Stimulated activated CD4-positive, alpha-beta T cell treated with anti-CD3 and anti-CD28 coated beads, Interleukin-15, amount 100 ng/mL, for 1 hour (primary cell): Measurements from ENCODE around the gene SLC4A11.
"Not testable (repeated sequence)": the region's sequence is repeated elsewhere in the genome, so short reads cannot be mapped to it uniquely, and the experiment has no call there.

Experiments
- DNase-seq, 2 donors: peaks; one replicate each; pipeline ENCODE4 v3.0.0-alpha.2; 2020; ENCODE audit warnings: low read depth in 1 of 2, low spot score in 1 of 2

SLC4A11 gene

DNA sequence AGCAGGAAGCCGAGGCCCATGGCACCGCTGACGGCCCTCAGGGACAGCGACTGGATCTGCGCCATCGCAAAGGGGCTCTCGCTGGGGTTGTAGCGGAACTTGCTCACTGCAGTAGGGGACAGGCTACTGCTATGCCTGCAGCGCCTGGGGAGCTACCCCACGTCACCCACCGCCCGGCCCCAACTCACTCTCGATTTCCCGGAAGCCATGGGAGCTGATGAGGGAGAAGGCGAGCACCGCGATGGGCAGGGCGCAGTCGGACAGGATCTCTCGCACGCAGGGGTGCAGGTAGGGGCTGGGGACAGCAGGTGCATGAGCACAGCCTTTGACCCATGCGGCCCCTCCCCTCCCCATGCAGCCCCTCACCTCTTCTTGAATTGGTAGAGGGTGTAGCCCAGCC is 9.8 kb downstream of the SLC4A11 start:
- no peak for DNase-seq

DNA sequence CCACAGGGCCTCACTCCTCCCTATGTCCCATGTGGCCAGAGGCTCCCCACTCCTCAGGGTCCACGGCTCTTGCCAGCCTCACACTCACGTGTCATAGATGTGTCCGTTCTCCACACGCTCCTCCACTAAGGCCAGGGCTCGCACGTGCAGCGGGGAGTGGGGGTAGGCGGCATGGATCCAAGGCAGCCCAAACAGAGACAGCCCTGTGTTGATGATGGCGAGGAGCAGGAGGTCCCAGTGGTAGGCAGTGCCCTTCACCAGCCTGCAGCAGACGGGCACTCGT is 10.3 kb downstream of the SLC4A11 start:
- no peak for DNase-seq

DNA sequence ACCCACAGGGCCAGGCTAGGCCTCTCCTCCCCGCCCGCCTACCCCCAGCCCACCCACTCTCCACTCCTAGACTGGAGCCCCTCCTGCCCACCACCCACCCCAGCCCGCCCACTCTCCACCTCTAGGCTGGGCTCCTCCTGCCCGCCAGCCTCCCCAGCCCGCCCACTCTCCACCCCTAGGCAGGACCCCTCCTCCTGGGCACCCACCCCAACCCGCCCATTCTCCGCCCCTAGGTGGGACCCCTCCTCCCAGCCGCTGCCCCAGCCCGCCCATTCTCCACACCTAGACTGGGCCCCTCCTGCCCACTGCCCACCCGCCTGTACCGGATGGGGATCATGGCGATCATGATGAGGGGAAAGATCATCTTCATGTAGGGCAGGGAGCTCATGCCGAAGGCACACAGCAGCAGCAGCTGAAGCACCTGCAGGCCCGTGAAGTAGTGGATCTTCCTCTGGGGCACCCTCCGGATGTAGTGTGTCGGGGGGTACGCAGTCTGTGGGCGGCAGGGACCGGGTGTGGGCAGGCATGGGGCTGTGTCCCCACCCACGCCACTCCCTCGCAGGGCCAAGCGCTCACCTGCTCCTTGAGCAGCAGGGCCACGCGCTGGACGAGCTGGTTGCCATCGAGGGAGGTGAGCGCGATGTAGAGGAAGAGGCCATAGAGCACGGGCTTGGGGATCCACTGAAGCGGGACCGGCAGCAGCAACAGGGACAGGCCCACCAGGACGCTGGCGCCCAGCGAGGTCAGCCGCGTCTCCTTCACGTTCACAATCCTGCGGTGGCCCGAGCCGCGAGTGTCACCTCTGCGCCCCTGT is 10.8 kb downstream of the SLC4A11 start:
- no peak for DNase-seq

DNA sequence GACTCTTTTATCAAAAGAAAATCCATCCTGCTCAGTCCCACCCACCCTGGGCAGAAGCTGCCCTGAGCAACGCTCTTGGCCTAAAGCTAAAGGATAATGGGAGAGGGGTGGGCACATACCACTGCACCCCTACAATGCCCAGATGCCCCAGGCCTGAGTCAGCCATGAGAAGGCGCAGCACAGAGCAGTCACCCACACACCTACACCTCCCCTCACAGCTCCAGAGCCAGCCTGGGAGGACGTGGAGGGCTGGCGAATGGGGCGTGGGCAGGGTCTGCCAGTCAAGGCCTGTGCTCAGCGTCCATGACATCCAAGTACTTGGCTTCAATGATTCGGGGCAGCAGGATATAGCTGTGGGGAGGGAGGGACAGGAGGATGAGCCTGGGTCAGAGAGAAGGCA is 11.5 kb downstream of the SLC4A11 start:
- DNase-seq: no peak

DNA sequence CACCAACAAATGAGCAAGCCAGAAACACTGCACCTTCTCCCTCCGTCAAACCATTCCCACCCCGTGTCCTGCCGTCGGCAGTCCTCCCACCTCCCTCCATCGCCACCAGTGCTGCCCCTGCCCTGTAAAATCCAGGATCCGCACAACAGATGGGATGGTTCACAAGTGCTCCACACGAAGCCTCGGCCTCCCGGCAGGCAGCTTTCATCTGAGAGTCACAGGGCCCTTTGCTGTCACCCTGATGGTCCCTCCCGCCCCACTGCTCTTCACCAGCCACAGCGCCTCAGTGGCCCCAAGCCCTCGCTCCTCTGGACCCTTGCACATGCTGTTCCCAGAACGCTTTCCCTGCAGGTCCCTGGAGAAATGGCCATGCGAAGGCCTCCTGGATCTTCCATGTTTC is 12.1 kb downstream of the SLC4A11 start:
- no peak for DNase-seq

DNA sequence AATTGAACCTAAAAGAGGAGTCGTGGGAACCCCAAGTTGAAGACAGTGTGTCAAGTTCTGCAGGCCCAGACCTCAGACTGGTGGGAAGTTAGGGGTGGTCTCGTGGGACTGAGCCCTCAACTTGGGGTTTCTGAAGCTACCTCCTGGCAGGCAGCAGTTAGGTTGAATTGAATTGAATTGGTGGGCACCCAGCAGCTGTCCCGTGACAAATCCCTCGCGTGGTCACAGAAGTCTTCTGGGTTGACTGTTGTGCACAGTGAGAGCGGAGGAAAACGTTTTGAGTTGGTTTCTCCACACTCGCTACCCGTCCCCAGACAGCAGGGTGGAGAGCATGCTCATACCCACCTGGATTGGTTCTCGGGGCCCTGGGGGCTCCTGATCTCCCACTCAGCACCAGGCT is 12.9 kb downstream of the SLC4A11 start:
- DNase-seq: no peak

DNA sequence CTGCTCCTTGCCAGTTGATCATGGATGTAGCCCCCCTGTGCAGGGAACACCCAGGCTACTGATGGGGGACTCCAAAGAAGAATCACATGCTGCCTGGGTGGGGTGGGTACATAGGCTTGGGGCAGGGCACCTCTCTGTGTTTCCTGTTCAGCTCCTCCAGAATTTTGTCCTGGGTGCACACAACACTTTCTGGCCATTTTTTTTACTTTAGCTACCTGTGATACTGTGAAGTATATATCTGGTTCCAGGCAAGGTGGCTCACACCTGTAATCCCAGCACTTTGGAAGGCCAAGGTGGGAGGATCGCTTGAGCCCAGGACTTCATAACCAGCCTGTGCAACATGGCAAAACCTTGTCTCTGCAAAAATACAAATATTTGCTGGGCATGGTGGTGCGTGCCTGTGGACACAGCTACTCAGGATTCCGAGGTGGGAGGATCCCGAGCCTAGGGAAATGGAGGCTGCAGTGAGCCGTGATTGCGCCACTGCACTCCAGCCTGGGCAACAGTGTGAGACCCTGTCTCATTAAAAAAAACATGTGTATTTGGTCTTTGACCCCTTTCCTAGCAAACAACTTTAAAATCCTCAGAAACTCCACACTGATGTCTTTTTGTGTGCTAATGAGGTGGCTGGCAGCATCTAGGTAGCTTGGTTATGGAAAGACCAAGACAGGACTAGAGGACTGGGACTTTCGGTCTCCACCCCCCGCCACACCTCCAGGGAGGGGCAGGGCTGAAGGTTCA is 14.1 kb downstream of the SLC4A11 start:
- no peak for DNase-seq

DNA sequence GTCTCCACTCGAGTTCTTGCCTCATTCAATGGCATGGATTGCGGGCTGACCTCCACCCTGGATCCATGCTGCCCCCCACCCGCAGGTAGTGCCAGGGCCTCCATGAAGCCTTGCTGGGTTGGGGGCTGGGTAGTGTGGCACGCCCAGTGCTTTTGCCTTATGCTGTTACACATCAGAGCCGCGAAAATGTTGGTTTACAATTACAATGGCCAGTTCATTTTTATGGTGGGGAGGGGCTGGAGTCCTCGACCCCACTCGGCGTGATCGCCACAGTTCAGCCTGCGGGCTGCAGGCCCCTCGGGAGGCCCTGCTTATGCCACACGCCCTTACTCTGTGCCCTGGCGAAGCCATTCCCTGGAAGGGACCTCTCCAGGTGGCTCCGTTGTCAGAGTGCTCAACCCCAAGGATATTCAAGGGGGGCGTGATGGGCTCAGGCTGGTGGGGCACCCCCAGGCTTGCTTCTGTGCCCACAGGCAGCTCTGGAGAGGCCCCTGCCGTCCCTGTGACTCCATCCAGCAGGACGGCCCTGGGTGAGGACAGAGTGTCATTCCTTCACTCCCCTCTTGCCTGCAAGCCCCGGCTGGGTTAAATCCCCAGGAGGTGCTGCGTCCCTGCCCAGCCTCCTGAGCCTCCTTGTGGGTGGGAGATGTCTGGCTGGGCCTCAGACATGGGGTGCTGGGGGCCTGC is 14.9 kb downstream of the SLC4A11 start:
- DNase-seq: no peak

DNA sequence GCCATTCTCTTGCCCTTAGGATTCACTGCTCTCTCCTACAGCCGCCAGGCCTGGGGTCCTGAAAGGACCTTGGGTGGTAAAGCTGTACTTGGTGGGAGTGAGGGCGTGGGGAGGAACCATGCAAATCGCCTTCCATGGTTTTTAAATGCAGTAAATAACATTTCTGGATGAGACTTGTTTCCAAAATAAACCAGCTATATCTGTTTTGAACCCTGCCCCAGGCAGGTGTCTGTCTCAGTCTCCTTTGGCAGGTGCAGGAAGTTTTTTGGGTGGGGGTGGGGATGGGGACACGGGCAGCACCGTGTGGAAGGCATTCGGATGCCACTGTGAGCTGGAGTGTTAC is 15.4 kb downstream of the SLC4A11 start:
- no peak for DNase-seq

DNA sequence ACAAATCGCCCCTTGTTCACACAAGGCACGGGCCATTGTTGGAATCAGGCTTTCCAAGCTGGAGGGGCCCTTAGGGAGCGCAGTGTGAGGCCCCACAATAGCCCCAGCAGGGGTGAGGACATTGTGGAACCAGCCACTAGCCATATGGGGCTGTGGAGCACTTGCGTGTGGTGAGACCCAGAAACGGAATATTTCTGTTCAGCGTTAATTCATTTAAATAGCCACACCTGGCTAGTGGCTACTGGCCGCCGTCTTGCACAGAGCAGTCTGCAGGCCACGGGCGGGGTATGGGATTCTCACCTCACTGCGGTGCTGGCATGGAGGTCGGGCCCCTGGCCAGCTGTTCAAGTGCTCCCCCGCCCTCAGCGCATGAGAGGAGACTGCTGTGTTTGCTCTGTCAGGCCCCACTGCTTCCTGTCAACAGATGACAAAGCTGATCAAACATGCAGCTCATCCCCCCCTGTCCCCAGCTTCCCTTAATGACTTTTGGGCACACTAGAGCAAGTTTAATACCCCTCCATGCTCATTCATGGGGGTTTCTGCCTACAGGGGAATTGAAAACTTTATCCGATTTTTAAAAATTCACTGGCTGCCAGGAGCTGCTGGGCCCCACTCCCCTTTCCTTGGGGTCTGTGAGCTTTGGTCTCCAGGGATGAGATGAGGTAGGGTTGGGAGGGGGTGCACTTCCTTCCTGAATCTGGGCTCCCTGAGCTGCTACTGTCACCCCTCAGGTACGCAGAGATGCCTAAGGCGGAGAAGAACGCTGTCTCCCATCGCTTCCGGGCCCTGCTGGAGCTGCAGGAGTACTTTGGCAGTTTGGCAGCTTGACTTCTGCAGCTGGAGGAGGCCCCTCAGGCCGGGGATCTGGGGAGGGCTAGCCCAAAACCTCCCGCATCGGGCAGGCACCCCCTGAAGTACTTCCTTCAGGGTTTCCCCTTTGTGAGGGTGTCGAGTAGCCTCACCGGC is 16.1 kb downstream of the SLC4A11 start:
- no peak for DNase-seq

DNA sequence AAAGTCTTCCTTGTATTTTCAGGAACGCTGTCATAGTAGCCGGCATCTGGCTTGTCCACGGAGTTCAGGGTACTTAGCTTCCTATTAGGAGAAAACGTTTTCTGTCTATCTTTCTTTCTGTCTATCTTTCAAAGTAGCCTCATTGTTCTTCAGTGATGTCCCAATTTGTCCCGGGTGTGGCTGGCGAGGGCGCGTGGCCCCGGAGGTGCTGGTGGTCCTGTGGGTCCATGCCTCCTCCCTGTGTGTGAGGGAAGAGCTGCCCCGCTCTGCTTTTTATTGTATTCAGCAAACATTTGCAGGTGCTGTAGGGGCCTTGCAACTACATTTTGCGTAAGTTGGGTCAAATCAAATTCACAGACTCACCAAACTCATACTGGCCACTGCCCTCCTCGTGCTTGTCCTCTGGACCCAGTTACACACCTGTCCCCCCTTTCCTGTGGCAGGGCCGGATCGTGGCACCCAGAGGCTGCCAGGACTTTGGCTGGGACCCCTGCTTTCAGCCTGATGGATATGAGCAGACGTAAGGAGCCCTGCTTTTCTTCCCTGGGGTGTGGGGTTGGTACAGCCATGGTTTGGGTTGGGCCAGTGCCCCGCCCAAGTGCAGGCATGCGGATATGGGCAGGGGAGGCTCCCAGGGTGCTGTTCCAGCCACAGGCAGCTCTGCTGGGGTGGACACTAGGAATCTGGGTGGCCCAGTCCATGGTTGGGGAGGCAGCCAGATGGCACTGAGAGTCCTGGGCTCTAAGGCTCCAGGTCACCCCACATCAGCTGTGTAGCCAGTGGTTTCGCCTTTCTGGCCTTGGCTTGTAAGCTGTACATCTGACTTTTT is 17.4 kb downstream of the SLC4A11 start:
- DNase-seq: no peak

DNA sequence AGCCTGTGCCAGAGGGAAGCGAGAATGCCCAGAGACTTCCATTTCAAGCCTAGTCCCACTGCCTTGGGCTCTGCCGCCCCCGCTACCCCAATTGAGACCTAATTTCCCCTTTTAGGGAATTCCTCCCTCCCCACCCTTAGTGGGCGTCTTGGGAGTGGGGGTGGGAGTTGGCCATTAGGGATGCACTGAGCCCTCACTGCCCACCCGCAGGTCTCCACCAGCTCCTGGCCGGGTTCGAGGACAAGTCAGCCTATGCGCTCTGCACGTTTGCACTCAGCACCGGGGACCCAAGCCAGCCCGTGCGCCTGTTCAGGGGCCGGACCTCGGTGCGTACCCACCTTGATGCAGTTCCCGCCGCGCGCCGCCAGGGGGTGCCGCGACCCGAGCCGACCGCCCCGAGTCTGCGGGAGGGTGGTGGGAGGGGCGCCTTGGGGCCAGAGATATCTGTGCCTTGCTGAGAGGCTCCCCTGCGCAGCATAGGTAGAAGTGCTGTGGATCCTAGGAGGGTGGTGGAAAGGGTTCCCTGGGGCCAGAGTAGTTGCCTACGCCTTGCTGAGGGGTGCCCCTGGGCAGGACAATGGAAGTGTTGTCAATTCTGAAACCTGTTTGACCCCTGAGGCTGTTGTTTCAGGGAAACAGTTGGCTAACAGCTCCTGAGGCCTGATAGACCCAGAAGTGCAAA is 20.5 kb downstream of the SLC4A11 start:
- DNase-seq: peak; percentile 54 to 69

DNA sequence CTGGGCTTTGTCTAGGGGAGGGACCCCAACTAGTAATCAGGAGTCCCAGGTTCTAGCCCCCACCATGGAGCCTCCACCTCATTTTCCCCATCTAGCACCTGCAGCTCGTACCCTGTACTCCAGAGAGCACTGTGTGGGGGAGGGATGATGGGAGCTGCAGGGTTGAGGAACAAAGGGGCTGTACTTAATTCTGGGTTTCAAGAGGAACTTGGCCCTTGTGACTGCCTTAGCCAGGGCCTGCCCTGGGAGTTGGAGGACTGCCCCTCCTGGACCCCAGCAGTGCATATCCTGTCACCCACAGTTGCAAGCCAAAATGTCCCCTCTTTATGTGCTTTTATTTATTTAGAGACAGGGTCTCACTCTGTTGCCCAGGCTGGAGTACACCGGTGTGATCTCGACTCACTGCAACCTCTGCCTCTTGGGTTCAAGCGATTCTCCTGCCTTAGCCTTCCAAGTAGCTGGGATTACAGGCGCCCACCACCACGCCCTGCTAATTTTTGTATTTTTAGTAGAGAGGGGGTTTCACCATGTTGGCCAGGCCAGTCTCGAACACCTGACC is 23.6 kb downstream of the SLC4A11 start:
- not testable (repeated sequence) for DNase-seq

DNA sequence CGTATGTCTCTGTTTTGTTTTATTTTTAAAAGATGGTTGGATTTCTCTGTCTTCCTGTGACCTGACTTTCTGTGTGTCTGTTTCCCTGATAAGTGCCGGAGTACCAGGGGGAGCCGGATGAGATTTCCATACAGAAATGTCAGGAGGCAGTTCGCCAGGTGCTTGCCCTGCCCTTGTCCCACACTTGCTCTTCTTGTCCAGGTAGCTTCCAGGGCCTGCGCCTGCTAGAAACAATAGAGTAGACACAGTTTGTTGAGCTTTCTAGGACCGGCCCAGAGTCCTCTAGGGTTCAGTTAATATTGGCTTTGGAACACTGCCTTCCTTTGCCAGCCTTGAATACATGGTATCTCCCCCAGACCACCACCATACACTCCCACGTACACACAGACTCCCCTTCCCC is 25.8 kb downstream of the SLC4A11 start:
- DNase-seq: no peak

DNA sequence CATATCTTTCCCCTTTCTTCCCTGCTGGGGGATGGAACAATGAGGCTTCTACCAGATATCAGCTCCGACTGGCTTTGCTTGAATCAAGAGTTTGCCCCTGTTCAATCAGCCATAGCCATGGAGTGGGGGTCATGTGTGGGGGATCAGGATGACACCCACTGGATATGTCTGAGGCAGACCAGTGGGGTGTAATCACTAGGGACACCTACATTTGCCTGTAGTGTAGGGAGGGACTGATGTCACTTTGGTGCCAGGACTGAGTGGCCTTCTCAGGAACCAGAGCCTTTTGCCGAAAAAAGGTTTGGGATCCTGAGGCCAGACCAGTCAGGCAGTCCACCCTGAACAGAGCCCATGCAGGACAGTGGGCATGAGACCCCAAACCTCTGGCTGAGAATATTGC is 28.6 kb downstream of the SLC4A11 start:
- DNase-seq: no peak

DNA sequence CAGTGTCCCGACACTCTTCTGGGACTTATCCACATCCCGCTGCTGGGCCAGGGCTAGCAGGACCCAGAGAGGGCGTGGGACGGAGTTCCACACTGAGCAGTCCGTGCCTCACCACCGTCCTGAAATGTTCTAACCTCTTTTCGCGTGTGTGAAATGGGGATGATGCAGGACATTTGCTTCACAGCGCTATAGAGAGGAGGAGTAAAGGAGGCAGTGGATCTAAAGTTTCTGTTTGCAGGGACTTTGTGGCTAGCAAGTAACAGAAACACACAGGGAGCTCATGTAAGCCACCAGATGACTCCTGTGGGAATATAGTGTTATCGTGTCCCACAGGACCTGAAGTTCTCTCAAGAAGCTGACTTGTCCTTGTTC is 29.1 kb downstream of the SLC4A11 start:
- DNase-seq: no peak

DNA sequence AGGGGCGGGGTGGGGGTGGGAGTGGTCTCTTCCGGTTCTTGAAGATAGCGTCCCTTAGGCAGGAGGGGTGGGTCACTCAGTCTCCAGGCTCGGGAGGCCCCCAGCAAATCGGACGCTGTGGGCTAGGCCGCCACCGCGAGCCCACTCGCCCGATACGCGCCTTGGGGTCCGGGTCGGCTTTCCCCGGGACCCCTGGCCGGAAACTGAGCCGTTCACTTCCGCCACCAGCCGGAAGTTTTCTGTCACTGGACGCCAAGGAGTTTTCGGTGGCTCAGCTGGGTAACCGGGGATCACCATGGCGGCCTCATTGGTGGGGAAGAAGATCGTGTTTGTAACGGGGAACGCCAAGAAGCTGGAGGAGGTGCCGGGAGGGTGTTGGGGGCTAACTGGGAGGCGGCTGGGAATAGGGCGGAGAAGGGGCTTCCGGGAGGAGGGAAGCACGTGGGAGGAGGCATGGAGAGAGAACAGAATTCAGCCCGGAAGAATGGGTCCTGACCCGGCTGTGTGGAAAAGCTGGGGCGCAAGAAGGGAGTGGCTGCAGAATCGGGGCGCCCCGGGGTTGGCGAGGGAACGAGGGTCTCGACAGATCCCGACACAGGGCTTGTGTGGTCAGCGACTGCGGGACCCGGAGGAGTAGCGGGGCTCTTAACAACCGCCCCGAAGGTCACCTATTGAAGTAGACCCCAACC is 29.6 kb downstream of the SLC4A11 start, which contains the start of gene ITPA:
ITPA (plus strand) TSS at position 242 of the 689 bp plus-strand sequence; CDS start at position 296, 54 bp downstream.
- peak; percentile 21 to 43 for DNase-seq

DNA sequence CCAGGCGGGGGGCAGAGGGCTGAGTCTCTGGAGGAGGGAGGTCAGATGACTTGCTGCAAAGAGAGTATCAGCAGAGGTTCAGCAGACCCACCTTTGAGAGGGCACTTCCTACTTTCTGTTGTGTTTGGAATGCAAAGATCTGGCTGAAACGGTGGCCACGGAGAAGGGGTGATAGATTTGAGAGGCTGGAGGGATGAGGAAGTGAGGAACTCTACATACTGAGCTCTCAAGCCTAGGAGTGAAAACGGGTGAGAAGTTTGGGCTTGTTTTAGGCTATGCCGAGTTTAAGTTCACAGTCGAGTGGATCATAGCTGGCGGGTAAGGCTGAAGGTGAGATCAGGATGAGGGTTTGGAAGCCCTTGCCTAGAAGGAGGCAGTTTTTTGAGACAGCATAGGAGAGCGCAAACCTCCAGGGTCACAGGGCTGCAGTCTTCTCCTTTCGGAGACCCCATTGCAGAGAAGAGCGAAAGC is 30.2 kb downstream of the SLC4A11 start:
- DNase-seq: no peak
